Measurements from ENCODE around the gene SRSF4.
"Not testable (repeated sequence)": the region's sequence is repeated elsewhere in the genome, so short reads cannot be mapped to it uniquely, and the experiment has no call there.

The SRSF4 gene

DNA sequence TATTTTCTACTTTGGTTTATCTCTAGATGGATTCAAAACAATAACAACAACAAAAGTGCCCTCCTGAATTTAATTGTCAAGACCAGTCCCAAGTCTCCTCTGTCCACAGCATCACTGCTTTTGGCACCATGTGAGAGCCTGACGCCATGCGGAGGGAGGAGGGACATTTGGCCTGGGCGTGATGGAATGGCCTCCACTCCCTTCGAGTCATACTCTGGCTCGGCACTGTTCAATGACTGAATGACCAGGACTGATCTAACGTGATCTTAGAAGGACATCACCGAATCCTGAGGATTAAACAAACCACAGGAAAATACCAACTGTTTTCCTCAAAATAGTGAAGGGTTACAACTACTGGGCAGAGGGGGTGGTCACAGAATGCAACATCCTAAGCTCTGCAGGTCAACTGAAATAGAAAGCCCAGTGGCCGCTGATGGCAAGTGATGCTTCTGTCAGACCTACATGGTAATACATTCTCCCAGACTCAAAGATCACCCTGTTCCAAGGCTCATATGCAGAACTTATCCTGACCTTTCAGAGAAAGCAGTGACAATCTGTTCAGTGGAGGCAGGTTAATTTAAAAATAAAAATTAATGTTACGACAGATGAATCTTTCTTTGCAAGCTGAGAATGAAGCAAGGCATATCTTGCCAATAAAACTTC lies 19.1 kb downstream of the SRSF4 start:
- no peak for DNase-seq

DNA sequence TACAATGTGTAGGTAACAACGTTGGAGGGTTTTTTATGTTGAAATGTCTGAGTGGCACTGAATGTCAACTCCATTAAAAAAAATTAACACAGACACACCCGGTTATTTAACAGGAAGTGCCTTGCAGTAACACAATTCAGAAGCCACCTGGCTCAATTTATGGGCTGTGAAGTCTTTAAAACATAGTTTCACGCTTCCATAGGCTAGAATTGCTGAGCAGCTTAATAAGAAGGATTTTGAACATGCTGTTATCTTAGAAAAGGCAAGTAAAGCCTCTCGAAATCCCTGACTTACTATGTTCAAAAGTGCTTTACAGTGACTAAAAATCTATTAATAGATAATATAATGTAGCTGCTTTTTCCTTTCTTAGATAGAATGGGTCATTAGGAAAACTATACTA lies 19.7 kb downstream of the SRSF4 start:
- DNase-seq = no peak

DNA sequence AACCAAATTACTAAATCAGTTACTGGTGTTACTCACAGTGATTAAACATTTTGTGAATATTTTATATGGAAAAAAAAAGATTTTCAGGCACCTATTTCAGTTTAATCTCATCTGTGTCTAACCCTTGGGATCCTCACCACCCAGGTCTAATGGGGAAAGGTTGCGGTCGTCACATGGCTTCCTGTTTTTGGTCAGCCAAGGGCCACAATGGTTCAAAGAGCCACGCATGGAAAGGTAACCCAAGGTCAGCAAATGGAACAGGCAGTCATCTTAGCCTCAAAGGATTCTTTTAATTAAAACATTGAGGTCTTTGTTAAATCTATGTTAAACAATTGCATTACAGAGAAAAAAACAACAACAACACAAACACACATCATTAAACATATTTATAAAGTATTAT lies 21.9 kb downstream of the SRSF4 start:
- no peak for DNase-seq

DNA sequence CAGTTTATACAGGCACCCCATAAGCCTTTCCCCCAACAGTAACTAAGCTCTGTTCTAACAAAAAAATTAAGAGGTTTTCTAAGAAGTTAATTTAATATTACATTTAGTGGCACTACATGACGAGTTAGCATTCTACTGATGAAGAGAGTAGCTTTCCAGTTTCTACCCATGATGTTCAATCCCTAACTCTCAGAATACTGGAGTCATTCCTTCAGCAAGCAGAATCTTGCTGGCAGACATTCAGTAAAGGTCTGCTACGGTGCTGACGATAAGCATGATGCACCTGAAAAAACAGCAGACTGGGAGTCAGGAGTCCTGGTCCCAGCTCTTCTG lies 24.5 kb downstream of the SRSF4 start:
- DNase-seq = no peak

DNA sequence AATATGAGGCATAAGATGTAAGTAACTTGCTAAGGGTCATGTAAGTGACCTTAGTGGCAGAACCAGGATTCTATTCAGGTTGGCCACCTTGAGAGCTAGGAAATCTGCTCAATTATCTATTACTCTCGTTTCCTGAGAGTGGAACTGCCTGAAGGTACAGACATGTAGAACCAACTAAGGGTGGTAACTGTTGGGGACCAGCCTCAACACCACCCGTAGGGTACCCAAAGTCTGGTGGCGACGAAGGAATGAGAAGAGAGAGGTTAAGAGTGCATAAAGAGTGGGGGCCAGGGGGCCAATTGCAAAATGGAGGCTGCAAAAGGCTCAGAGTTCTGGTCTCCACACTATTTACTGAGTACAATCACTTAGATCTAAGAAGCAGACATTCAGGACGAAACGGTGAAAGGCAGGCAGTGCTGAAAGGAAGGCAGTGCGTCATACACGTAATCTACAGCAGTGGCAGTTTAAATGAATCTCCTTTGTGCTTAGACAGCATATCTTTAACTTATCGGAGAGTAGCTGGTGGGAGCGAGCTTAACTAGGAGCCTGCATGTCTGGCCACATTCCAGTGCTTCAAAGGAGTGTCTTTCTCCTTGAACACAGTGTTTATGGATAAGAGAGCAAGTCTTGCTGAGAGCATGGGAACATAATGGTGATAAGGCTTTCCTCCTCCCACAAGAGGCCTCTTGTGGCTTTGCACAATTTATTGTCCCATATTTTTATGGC lies 25.0 kb downstream of the SRSF4 start:
- no peak for DNase-seq

DNA sequence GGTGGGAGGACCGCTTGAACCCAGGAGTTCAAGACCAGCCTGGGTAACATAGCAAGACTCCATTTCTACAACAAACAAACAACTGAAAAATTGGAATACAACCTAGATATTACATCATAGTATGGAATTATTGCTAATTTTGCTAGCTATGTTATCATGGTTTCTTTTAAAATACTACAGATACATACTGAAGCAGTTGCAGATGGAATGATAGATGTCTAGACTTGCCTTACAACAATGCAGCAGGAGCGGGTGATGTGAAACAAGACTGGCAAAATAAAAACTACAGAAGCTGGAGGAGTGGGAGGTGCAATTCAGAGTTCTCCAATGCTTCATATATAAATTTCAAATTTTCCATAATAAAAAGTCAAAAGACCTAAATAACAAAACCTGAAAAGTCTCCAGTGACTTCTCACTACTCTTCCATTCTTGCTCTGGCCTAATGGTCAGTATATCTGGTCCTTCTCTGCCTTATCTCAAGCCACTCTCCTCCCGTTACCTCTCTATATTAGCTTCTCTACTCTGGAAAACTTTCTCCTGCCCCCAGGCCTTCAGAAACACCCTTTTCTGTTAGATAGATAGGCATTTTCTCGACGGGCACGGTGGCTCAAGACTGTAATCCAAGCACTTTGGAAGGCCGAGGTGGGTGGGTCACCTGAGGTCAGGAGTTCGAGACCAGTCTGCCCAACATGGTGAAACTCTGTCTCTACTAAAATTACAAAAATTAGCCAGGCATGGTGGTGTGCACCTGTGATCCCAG lies 29.5 kb downstream of the SRSF4 start:
- no peak for DNase-seq

DNA sequence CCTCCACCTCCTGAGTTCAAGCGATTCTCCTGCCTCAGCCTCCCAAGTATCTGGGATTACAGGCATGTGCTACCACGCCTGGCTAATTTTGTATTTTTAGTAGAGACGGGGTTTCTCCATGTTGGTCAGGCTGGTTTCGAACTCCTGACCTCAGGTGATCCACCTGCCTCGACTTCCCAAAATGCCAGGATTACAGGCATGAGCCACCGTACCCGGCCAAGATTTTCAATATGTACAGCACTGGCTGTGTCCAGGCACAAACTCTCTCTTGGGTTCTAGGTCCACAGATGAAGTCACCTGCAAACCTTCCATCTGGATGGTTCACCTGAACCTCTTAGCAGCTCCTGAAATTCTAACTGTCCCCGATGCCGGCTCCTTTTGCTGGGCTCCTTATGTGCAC lies 31.4 kb downstream of the SRSF4 start:
- DNase-seq = not testable (repeated sequence)

DNA sequence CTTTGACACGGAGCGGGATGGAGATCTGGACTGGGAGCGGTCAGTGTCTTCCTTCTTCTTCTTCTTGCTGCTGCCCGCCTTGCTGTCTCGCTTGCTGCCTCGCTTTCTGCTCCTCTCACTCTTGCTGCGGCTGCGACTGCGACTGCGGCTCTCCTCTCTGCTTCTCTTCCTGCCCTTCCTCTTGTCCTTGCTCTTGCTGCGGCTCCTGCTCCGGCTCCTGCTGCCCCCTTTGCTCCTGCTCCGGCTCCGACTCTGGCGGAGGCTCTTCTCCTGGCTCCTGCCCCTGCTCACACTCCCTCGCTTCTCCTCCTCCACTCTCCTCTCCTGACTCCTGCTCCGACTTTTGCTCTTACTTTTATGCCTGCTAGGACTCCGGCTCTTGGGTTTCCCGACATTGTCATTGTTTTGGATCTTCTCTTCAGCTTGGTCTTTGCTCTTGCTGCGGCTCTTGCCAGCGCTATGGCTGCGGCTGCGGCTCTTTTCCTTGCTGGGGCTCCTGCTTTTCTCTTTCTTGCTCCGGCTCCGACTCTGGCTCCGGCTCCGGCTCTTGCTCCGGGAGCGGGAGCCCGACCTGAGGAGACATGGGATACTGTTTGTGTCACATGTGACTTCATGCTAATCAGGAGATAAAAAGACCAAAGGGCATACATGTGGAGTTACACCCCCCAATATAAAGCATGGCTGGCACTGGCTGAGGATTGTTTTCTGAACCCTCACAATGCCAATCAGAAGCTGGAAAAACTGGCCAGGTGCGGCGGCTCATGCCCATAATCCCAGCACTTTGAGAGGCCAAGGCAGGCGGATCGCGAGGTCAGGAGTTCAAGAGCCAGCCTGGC lies 32.8 kb downstream of the SRSF4 start:
- DNase-seq = no peak

DNA sequence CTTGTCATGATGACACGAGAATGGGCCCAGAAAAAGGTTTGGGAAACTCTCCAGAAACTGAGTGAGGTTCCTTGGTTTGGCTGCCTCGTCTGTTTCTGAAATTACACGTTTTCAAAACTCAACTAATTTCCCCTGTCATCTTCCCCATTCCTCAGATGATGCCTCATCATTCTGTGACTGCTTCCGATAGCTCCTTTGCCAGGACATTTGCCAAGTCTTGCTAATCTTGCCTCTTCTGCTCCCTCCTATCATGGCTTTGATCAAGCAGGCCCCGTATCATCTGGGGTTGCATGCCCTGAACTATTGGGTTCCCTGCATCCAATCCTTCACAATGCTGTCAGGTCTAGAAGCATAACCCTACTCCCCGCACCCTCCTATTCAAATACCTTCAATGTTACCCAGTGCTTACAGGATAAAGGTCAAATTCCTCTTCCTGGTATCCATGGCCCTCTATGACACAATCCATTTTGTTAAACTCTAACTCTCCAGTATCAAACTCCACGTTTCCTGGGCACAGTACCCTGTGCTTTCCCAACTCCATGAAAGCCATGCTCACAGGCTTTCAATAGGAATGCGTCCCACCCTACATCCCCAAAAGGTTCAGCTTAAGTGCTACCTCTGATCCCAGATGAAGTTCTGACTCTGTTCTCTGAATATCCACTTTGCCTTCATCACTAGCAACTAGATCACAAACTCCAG lies 35.8 kb downstream of the SRSF4 start:
- DNase-seq = no peak

DNA sequence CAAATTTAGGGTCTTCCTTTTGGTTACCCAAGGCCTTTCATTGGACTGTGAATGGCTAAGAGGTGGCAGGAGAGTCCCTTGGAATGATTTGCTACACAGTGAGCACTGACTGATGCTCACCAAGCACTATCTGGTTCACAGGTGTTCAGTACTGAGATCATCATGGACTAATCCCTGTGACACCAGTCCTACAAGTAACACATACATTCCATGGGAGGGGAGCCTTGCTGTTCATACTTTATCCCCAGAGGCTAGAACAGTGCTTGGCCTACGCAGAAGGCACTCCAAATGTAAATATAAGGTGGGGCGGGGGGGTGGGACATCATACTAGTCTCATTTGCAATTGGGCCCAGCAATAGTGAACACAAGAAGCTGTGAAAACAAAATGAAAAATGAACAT lies 37.5 kb downstream of the SRSF4 start:
- no peak for DNase-seq

DNA sequence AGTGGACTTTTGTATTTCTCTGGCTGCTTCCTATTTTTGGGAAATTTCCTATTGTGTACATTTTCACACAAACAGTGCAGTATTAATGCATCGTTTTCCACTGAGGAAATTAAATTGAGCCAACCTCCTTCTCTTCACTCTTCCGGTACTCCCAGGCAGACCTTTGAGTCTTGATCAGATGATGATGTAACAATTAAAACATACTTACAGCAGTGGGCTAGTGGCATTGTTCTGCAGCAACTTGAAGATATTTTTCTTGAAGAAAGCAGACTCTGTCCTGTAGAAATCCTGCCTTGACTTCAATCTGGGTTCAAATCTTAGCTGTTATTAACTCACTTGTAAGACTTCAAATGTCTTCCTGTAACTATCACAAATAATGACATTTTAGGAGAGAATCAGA lies 39.0 kb downstream of the SRSF4 start:
- DNase-seq = no peak

DNA sequence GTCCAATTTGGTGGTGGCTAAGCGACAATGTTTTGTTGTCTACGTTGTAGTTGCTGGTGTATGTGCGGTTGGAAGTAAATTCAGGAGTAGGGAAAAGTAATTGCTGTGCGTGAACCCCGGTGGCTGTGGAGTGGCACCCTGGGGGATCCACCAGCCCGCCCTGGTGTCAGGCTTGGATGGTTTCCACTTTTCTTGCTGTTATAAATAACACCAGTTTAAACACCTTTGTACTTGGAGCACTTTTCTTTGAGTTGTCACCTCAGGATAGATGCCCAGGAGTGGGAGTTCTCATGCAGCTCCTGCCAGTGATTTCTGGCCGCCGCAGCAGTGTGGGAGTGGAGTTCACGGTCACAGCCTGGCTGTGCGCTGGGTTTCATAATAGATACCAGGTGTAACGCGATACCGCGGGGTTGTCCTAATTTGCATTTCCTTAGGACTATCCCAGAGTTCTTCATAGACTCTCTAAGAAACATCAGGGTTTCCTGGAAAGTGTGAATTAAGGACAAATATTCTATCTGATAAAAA lies 45.2 kb downstream of the SRSF4 start:
- DNase-seq = no peak

DNA sequence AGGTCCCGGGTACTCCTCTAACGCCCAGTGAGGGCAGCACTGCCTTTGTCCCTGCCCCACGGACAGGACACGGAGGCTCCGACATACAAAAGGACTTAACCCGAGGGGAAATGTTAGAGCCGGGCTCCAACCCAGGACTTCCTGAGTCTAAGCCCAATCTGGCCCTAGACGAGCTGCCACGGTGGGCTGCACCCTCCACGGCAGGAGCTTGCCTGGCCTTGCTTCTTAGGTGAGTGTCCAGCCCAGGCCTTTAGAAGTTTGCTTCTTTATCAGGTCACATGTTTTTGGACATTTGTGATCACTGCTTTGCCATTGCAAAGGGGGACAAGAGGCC lies 47.0 kb downstream of the SRSF4 start:
- no peak for DNase-seq

DNA sequence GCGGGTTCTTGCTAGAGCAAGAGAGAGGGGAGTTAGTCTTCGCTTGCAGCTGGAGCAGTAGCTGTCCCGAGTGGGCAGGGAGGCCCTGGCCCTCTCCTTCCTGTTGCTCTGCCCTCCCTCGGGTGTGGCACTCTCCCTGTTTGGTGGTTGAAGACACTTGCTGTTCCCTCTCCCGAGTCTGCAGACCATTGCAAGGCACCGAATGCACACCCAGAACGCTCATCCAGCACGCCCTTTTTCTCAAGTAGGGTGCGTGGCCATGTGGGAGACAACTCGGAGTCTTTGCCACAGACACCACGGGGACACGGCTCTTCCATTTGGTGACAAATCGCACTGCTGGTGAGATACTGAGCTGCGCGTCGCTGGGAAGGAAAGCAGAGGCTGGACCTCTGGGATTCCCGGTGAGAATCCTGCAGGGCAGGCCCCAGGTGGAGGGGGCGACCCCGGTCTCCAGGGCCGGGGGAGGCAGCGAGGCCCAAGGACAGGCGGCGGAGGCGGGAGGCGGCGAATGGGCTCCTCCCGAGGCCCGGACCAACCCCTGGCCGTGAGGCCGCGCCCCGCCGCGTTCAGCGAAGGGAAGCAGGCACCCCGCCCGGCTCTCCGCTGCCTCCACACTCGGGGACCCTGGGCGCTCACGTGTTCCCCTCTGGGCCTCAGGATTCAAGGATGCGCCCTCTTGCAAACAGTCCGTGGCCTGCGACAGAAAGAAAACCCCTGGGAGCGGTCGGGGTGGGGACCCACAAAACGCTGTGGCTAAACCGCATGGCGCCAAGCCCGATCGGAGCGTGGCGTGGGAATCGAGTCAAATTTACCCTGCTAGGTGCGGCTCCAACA lies 47.6 kb downstream of the SRSF4 start:
- DNase-seq = peak; percentile 27

DNA sequence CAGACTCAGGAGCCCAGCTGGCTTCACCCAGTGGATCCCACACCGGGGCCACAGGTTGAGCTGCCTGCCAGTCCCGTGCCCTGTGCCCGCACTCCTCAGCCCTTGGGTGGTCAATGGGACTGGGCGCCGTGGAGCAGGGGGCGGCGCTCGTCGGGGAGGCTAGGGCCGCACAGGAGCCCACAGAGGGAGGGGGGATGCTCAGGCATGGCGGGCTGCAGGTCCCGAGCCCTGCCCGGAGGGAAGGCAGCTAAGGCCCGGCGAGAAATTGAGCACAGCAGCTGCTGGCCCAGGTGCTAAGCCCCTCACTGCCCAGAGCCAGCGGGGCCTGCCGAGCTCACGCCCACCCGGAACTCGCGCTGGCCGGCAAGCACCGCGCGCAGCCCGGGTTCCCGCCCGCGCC lies 50.6 kb downstream of the SRSF4 start:
- DNase-seq = not testable (repeated sequence)

DNA sequence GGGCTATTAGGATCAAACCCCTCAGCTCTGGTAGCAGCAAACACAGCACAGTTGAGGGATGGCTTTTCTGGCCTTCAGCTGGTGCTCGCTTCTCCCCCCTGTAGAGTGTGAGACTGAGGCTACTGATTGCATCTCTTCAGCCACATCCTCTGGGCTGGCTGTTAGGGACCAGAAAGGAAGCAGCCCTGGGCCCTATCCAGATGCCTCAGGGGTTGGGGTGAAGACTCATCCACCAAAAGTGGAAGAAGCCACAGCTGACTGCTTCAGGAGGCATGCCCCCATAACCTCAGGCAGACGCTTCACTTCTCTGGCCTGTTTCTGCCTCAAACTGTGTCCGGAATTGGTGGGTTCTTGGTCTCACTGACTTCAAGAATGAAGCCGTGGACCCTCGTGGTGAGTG lies 51.8 kb downstream of the SRSF4 start:
- no peak for DNase-seq

DNA sequence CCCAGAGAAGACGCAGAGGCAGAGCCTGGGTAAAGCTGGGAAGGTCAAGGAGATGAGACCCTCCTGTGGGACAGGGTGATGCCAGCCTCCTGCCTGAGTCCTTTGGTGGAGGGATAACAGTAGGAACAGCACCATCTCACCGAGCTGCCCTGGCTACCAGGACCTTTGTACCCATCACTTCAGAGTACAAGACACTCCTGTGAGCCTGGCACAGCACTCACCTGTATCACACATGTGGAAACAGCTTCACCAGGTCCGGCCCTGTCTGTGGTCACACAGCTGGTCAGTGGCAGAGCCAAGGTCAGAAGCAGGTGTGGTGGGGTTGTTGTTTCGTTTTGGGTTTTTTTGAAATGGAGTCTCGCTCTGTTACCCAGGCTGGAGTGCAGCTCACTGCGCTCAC lies 53.0 kb downstream of the SRSF4 start:
- no peak for DNase-seq

DNA sequence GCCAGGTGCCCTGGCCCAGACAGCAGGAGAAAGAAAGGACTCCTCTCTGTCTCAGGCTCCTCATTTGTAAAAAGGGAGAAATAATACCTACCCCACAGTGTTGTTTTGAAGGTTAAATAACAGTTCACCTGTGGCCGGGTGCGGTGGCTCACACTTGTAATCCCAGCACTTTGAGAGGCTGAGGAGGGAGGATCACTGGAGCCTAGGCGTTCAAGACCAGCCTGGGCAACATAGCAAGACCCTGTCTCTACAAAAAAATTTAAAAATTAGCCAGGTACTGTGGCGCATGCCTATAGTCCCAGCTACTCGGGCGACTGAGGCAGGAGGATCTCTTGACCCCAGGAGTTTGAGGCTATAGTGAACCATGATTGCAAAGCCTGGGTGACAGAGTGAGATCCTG lies 55.5 kb downstream of the SRSF4 start:
- no peak for DNase-seq

DNA sequence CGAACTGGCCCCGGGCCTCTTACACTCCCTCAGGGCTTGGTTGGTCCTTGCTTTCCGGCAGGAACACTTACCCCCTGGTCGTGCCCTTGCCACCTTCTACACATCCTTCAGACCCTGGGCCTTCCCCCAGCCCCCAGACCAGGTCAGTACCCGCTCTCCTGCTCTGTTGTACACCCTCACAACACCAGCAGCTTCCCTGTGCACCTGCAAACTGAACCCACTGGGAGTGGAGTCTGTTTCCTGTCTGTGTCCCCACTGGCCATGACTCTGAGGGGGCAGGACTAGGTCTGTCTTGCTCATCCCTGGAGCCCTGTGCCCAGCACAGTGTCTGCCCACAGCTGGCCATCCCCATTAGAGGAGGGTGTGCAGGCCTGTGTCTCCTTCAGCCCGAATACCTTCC lies 55.9 kb downstream of the SRSF4 start:
- no peak for DNase-seq

DNA sequence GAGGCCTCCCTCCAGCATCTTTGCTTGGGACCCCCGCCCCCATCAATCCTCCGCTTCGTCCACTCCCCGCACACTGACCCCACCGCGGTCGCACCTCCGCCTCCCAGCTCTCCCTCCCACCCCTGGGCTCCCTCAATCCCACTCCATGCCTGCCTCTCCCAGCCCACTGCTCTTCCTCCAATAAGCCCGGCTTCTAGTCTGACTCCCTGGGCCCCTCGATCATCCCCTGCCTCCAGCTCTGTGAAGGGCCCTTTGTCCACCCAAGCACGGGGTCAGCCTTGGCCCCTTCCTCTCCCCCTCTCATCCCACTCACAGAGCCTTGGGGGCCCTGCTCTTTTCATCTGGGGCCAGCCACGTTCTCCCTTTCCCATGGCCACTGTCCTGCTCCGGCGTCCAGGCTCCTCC lies 56.5 kb downstream of the SRSF4 start:
- DNase-seq = no peak

DNA sequence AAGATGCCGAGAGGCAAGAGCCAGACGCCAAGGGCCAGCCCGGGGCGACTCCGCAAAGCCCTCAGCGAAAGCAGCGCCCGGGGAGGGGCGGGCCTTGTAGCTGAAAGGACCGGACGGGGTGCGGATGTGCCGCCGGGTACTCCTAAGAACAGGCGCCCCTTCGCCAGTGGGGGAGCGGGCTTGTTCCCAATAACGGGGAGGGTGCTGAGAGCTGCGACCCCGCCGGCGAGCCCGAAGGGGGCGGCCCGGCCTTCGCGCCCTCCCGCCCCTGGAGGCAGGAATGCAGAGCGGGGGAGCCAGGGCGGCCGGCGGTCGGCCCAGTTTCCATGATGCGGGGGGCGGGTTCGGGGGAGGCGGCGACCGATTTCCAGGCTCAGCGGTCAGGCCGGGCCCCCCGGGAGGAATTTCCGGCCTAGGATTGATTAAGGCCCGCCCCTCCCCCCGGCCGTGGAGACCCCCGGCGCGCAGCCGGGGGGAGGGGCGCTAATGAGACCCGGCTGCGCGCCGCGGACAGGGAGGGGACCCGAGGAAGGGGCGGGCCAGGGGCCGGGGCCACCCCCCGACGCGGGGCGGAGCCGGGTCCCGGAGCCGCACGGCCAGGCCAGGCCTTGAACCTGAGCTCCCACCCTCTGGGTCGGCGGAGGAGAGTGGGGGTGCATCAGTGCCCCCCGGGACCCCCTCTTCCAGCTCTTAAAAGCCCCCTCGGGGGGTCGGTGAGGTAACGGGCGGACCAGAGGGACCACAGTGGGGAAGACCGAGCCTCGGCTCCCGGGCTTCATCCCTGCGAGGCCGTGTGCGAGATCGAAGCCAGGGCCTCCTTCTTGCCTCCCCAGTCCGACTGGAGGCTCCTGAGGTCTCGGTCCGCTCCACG lies 57.1 kb downstream of the SRSF4 start:
- peak; percentile 19 for DNase-seq

All from NCI-H345 (cell line).